Sigmoid colon (tissue), 7 donors: ENCODE results near the gene ADRA2B. TPM values are rescaled to one million over a fixed set of nuclear protein-coding genes. Genes with fewer than 3 reads are reported as not detected.

Source experiments
- DNase-seq: peaks from one replicate; pipeline ENCODE4 v3.0.0-alpha.2; 2019
- H3K27ac ChIP-seq, 4 donors: fragments of 200-600 bp; sonication (generic); one replicate each; pipeline ENCODE4 v1.5.1; 2016 to 2019; ENCODE audit warnings: mild to moderate bottlenecking in 1 of 4
- H3K27me3 ChIP-seq, 3 donors: fragments of 200-600 bp; sonication (generic); one replicate each; pipeline ENCODE4 v1.5.1; 2019; ENCODE audit warnings: mild to moderate bottlenecking in 1 of 3
- H3K36me3 ChIP-seq, 4 donors: fragments of 200-600 bp; sonication (generic); one replicate each; pipeline ENCODE4 v1.5.1; 2016 to 2019
- H3K4me1 ChIP-seq, 4 donors: fragments of 200-600 bp; sonication (generic); one replicate each; pipeline ENCODE4 v1.5.1; 2017 to 2019
- H3K4me3 ChIP-seq, 4 donors: fragments of 200-600 bp; sonication (generic); one replicate each; pipeline ENCODE4 v1.5.1; 2017 to 2019; ENCODE audit warnings: mild to moderate bottlenecking in 2 of 4, moderate library complexity in 1 of 4
- H3K9me3 ChIP-seq, 4 donors: fragments of 200-600 bp in 3 of 4; sonication (generic) in 3 of 4; one replicate each; pipeline versions ENCODE4 v1.5.1 to v1.6.1; 2013 to 2019
- CTCF ChIP-seq, 4 experiments: fragments of 450-650 bp in 3 of 4; fragments of 200-600 bp in 1 of 4; IDR thresholded peaks; one replicate each; pipeline ENCODE4 v1.5.1; 2016 to 2019; ENCODE audit warnings: antibody characterized with exemption in 4 of 4, mild to moderate bottlenecking in 3 of 4, moderate library complexity in 2 of 4
- EP300 ChIP-seq, 4 donors: sonication (generic); formaldehyde crosslinking; IDR thresholded peaks; one replicate each; pipeline ENCODE4 v1.6.1; 2017; ENCODE audit warnings: antibody characterized with exemption in 4 of 4
- POLR2A ChIP-seq, 2 donors: fragments of 450-650 bp; IDR thresholded peaks; one replicate each; pipeline ENCODE4 v1.6.1; 2016; ENCODE audit warnings: antibody characterized with exemption in 2 of 2, mild to moderate bottlenecking in 2 of 2, moderate library complexity in 2 of 2
- POLR2AphosphoS5 ChIP-seq, 4 donors: sonication (generic); formaldehyde crosslinking; IDR thresholded peaks; one replicate each; pipeline ENCODE4 v1.6.1; 2017; ENCODE audit warnings: antibody characterized with exemption in 4 of 4
- WGBS, 2 donors: extraction: QIAGEN DNeasy Blood & Tissue Kit; methylation state at CpG; one replicate each; pipeline ENCODE4 v1.1.7; 2013; 5-methylcytosine and 5-hydroxymethylcytosine counted together
- intact Hi-C: fragments of 100-400 bp; cut with DNase I; formaldehyde crosslinking; loops from one replicate; pipeline ENCODE4 v1.15.1; 2023
- polyA plus RNA-seq, 3 donors: library from polyadenylated mRNA; stranded (reverse); fragments of 200-250 nt; gene quantifications; one replicate each; pipeline ENCODE4 v1.2.3, GENCODE V29; 2013
- total RNA-seq, 4 donors: library from RNA; depleted of rRNA; stranded (reverse); fragments of >200 nt; gene quantifications; one replicate each; pipeline ENCODE4 v1.1.0, GENCODE V29; 2016
- donor health status: healthy with polysubstance abuse.
- donor health status: Bipolar disorder and iron deficiency.
- donor health status: healthy.

ADRA2B gene
- total and polyA plus RNA-seq, 7 donors = under 0.01 to 1.4 (median 0.54) TPM; not detected in 1

GRCh38 chr2:96123290-96123689 lies 6.9 kb upstream of the ADRA2B start:
- H3K27me3 ChIP-seq = peaks cover 0 to 20% (median 0%) of the 10 kb centered on the region in 3 donors
- DNase-seq = no peak
- H3K27ac ChIP-seq = no peak overlapping the region
- intact Hi-C loops = no loop called here
- TF ChIP-seq CTCF (IDR thresholded peaks at IDR 0.05) (no peak), EP300 (IDR thresholded peaks at IDR 0.05) (no peak), POLR2AphosphoS5 (IDR thresholded peaks at IDR 0.05) (no peak), POLR2A (IDR thresholded peaks at IDR 0.05) (no peak)
- no peaks in the 10 kb centered on the region for H3K9me3 ChIP-seq
- 89 to 95% methylated on average over 1 of the region's 1 CpG for WGBS, 2 donors
- no peaks in the 10 kb centered on the region for H3K4me1 ChIP-seq
- H3K4me3 ChIP-seq = no peak overlapping the region
- H3K36me3 ChIP-seq = no peaks in the 10 kb centered on the region

GRCh38 chr2:96122391-96122790 lies 6.0 kb upstream of the ADRA2B start:
- WGBS, 2 donors = 93% methylated on average over 5 of the region's 5 CpGs
- DNase-seq = no peak
- TF ChIP-seq EP300 (IDR thresholded peaks at IDR 0.05) = no peak
- TF ChIP-seq CTCF (IDR thresholded peaks at IDR 0.05) = no peak
- no peak for TF ChIP-seq POLR2AphosphoS5 (IDR thresholded peaks at IDR 0.05)
- TF ChIP-seq POLR2A (IDR thresholded peaks at IDR 0.05) = no peak
- Histone ChIP-seq H3K27ac (no peak overlapping the region), H3K27me3 (peaks cover 6 to 29% (median 8%) of the 10 kb centered on the region in 3 donors), H3K4me3 (no peak overlapping the region), H3K9me3 (no peaks in the 10 kb centered on the region), H3K4me1 (peaks cover 0 to 1% (median under 1%) of the 10 kb centered on the region in 4 donors), H3K36me3 (no peaks in the 10 kb centered on the region)
- intact Hi-C loops = no loop called here

DNA sequence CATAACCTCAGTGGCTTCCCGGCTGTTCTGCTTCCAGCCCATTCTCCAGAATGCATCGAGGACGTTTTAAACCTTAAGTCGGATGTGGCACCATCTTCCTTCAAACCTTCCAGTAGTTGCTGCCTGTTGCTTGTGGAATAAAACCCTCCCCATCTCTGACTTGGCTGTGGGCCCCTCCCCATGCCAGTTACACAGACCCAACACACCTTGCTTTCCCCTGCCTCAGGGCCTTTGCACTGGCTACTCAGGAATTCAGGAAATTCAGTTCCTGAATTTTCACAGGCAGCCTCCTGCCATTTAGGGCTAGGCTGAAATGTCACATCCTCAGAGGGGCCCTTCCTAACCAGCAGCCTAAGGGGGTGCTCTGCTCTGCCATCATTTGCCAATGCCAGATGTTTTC lies 5.0 kb upstream of the ADRA2B start:
- Histone ChIP-seq H3K4me1 (peaks cover 0 to 11% (median 11%) of the 10 kb centered on the region in 4 donors), H3K36me3 (no peaks in the 10 kb centered on the region), H3K27me3 (peaks cover 15 to 38% (median 16%) of the 10 kb centered on the region in 3 donors), H3K4me3 (no peak overlapping the region), H3K9me3 (no peaks in the 10 kb centered on the region), H3K27ac (no peak overlapping the region)
- WGBS, 2 donors = 89 to 91% methylated on average over 4 of the region's 4 CpGs
- intact Hi-C loops = no loop called here
- DNase-seq = no peak
- TF ChIP-seq POLR2A (IDR thresholded peaks at IDR 0.05) (no peak), CTCF (IDR thresholded peaks at IDR 0.05) (no peak), POLR2AphosphoS5 (IDR thresholded peaks at IDR 0.05) (no peak)

GRCh38 chr2:96120991-96121390 lies 4.6 kb upstream of the ADRA2B start:
- no peak for TF ChIP-seq CTCF (IDR thresholded peaks at IDR 0.05)
- no peak for TF ChIP-seq POLR2AphosphoS5 (IDR thresholded peaks at IDR 0.05)
- TF ChIP-seq POLR2A (IDR thresholded peaks at IDR 0.05) = no peak
- TF ChIP-seq EP300 (IDR thresholded peaks at IDR 0.05) = no peak
- intact Hi-C loops = no loop called here
- WGBS, 2 donors = 56 to 58% methylated on average over 7 of the region's 7 CpGs
- H3K27ac ChIP-seq = no peak overlapping the region
- H3K4me3 ChIP-seq = no peak overlapping the region
- H3K4me1 ChIP-seq = peaks cover 0 to 15% (median 15%) of the 10 kb centered on the region in 4 donors
- H3K9me3 ChIP-seq = no peaks in the 10 kb centered on the region
- H3K27me3 ChIP-seq = peaks cover 19 to 43% (median 20%) of the 10 kb centered on the region in 3 donors
- DNase-seq = no peak
- no peaks in the 10 kb centered on the region for H3K36me3 ChIP-seq

DNA sequence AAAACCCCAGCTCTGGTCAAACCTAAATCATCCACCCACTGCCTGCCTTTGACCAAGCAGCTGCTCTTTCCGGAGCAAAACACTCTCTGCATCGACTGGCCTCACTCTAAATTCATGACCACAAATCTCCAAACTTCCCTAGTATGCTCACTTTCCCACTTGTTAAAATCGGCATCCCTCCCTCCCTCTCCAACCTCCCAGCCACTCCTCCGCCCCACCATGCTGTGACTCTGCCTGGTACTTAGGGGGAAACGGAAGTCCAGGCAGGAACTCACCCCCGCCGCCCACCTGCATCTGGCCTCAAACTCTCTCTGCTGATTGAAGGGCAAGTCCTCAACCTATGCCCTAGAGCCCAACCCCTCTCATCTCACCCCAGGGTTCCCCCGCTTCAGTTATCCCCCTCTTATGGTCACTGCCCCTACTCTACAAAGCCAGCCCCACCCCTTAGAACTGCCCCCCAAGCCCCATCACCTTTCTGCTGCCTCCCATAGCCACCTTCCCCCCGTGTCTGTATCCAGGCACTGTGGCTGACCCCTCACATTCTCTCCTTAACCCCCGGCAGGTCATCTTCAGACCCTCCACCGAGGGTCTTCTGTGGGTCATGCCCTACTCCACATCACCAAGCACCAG lies 3.8 kb upstream of the ADRA2B start:
- no peak overlapping the region for H3K4me3 ChIP-seq
- no peak for DNase-seq
- peaks cover 25 to 51% (median 28%) of the 10 kb centered on the region in 3 donors for H3K27me3 ChIP-seq
- H3K9me3 ChIP-seq = no peaks in the 10 kb centered on the region
- H3K27ac ChIP-seq = no peak overlapping the region
- no peaks in the 10 kb centered on the region for H3K36me3 ChIP-seq
- 32 to 52% methylated on average over 11 of the region's 11 CpGs for WGBS, 2 donors
- no peak for TF ChIP-seq CTCF (IDR thresholded peaks at IDR 0.05)
- no peak for TF ChIP-seq POLR2AphosphoS5 (IDR thresholded peaks at IDR 0.05)
- no peak for TF ChIP-seq EP300 (IDR thresholded peaks at IDR 0.05)
- TF ChIP-seq POLR2A (IDR thresholded peaks at IDR 0.05) = no peak
- peaks cover 0 to 18% (median 17%) of the 10 kb centered on the region in 4 donors for H3K4me1 ChIP-seq
- intact Hi-C loops = no loop called here
